A673 (cell line): ENCODE data around the gene SMIM28. TPM values are rescaled to one million over a fixed set of nuclear protein-coding genes. Genes with fewer than 3 reads are reported as not detected.

Experiments used
- BruUV-seq: library from RNA; stranded (reverse); fragments of 400-500 nt; replicated peaks from 2 replicates; lab custom pipeline; 2021; lab: Mats Ljungman, UMichigan
- CTCF ChIA-PET: fragments of 300-600 bp; sonication (Branson Sonifier 250); formaldehyde crosslinking; loops from one replicate; lab custom pipeline; 2022; ENCODE audit warnings: antibody characterized with exemption; lab: Charles Lee
- POLR2A ChIA-PET: fragments of 300-600 bp; sonication (Branson Sonifier 250); formaldehyde crosslinking; loops from one replicate; lab custom pipeline; 2022; ENCODE audit warnings: antibody characterized with exemption; ENCODE audit not compliant: low non-redundant PET; lab: Charles Lee
- DNase-seq: peaks from one replicate; pipeline ENCODE4 v3.0.0-alpha.2; 2015; ENCODE audit warnings: low spot score
- H3K27ac ChIP-seq: fragments of 200-600 bp; sonication (generic); 2 replicates; pipeline ENCODE4 v1.5.1; 2016; ENCODE audit warnings: mixed run types, low read depth, mild to moderate bottlenecking, mixed read lengths, antibody characterized with exemption, low read length; ENCODE audit not compliant: poor library complexity, severe bottlenecking
- H3K27me3 ChIP-seq: fragments of 200-600 bp; sonication (generic); replicated peaks from 2 replicates; pipeline ENCODE4 v1.6.1; 2017; ENCODE audit warnings: mixed run types, low read depth, mild to moderate bottlenecking, mixed read lengths, antibody characterized with exemption, low read length; ENCODE audit not compliant: insufficient read depth, poor library complexity
- H3K36me3 ChIP-seq: fragments of 200-600 bp; sonication (generic); 2 replicates; pipeline ENCODE4 v1.6.1; 2016; ENCODE audit warnings: mixed run types, mild to moderate bottlenecking, mixed read lengths, antibody characterized with exemption, low read length; ENCODE audit not compliant: insufficient read depth, poor library complexity, severe bottlenecking
- H3K4me1 ChIP-seq: fragments of 200-600 bp; sonication (generic); 2 replicates; pipeline ENCODE4 v1.6.1; 2017; ENCODE audit warnings: mixed run types, mild to moderate bottlenecking, mixed read lengths, antibody characterized with exemption, low read length; ENCODE audit not compliant: insufficient read depth, poor library complexity, severe bottlenecking
- H3K4me3 ChIP-seq: fragments of 200-600 bp; sonication (generic); 2 replicates; pipeline ENCODE4 v1.5.1; 2016; ENCODE audit warnings: low read depth, mixed run types, mild to moderate bottlenecking, mixed read lengths, low read length; ENCODE audit not compliant: poor library complexity, severe bottlenecking
- H3K9me3 ChIP-seq: fragments of 200-600 bp; sonication (generic); 2 replicates; pipeline ENCODE4 v1.6.1; 2016; ENCODE audit warnings: mixed run types, low read depth, mild to moderate bottlenecking, mixed read lengths, antibody characterized with exemption, low read length; ENCODE audit not compliant: poor library complexity, severe bottlenecking
- CTCF ChIP-seq: fragments of 300-800, 200-600 bp; sonication (generic); conservative IDR thresholded peaks from 2 replicates; pipeline ENCODE4 v1.5.1; 2017; ENCODE audit warnings: low read depth, mild to moderate bottlenecking, antibody characterized with exemption, low read length, moderate library complexity, mixed read lengths
- EZH2 ChIP-seq: fragments of 200-600 bp; sonication (generic); IDR thresholded peaks from 2 replicates; pipeline ENCODE4 v1.6.1; 2017; ENCODE audit warnings: borderline replicate concordance, low read depth, mild to moderate bottlenecking, mixed read lengths, antibody characterized with exemption, low read length; ENCODE audit not compliant: poor library complexity, severe bottlenecking
- intact Hi-C: fragments of 100-400 bp; cut with micrococcal nuclease; formaldehyde crosslinking; loops from one replicate; pipeline ENCODE4 v1.10.0; 2022; ENCODE audit not compliant: unreplicated experiment
- total RNA-seq: library from RNA; stranded (reverse); gene quantifications from 2 replicates; pipeline ENCODE4 v1.2.3, GENCODE V29; 2021

The SMIM28 gene
- total RNA-seq, 1 experiment from 2014 or later, result not detected

DNA sequence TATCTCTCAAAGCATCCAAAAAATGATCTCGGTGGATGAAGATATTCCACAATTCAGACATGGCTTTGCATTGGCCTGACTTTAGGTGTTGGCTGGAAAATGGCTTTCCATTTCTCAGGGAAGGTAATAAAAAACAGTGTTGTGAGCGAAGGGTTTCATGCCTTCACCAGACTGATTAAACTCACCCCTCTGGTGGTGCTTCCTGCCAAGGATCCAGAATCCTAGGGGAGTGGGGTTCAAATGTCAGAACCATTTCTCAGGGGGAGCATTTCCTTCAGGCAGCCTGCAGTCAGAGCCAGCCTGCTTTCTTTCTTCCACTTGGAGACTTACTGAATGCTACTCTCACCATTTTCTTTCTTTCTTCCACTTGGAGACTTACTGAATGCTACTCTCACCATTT, 45.7 kb upstream of the SMIM28 start:
- H3K4me1 ChIP-seq, result no peaks in the 10 kb centered on the region
- H3K9me3 ChIP-seq, result no peaks in the 10 kb centered on the region
- H3K27ac ChIP-seq, result no peak overlapping the region
- no peak for DNase-seq
- H3K4me3 ChIP-seq, result no peak overlapping the region
- CTCF ChIA-PET, result no interaction called here
- POLR2A ChIA-PET, result no interaction called here
- no TSS peak for BruUV-seq
- no peaks in the 10 kb centered on the region for H3K36me3 ChIP-seq
- H3K27me3 ChIP-seq, result no peaks in the 10 kb centered on the region
- no peak for TF ChIP-seq EZH2
- TF ChIP-seq CTCF, result no peak
- intact Hi-C loops, result no loop called here

DNA sequence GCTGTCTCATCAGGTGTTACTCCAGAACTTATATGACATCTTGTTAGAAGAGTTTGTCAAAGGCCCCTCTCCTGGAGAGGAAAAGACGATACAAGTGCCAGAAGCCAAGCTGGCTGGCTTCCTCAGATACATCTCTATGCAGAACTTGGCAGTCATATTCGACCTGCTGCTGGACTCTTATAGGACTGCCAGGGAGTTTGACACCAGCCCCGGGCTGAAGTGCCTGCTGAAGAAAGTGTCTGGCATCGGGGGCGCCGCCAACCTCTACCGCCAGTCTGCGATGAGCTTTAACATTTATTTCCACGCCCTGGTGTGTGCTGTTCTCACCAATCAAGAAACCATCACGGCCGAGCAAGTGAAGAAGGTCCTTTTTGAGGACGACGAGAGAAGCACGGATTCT, 43.7 kb upstream of the SMIM28 start:
- intact Hi-C loops, result no loop called here
- Histone ChIP-seq H3K36me3 (no peaks in the 10 kb centered on the region), H3K4me3 (no peak overlapping the region), H3K27ac (no peak overlapping the region), H3K9me3 (no peaks in the 10 kb centered on the region), H3K4me1 (no peaks in the 10 kb centered on the region), H3K27me3 (no peaks in the 10 kb centered on the region)
- ChIA-PET POLR2A (no interaction called here), CTCF (no interaction called here)
- BruUV-seq, result no TSS peak
- TF ChIP-seq EZH2 (no peak), CTCF (no peak)
- no peak for DNase-seq

GRCh38 chr6:138334963-138335362, 42.7 kb upstream of the SMIM28 start:
- Histone ChIP-seq H3K36me3 (no peaks in the 10 kb centered on the region), H3K9me3 (no peaks in the 10 kb centered on the region), H3K27me3 (no peaks in the 10 kb centered on the region), H3K4me1 (no peaks in the 10 kb centered on the region), H3K27ac (no peak overlapping the region), H3K4me3 (no peak overlapping the region)
- intact Hi-C loops, result no loop called here
- ChIA-PET CTCF (no interaction called here), POLR2A (no interaction called here)
- no TSS peak for BruUV-seq
- TF ChIP-seq CTCF (no peak), EZH2 (no peak)
- DNase-seq, result no peak
